Activated CD4-positive, CD25-positive, alpha-beta regulatory T cell treated with anti-CD3 and anti-CD28 coated beads, Interleukin-2, amount 50 U/mL, for 16 hours (primary cell): ENCODE measurements around the gene ATP11A.

Source experiments
- DNase-seq: peaks from one replicate; pipeline ENCODE4 v3.0.0-alpha.2; 2020; ENCODE audit warnings: low read depth, low spot score

The ATP11A gene

GRCh38 chr13:112689303-112690245, at the start of gene ATP11A:
TSS of gene ATP11A (plus strand) at chr13:112690038. CDS start at chr13:112690417, 379 bp downstream.
- DNase-seq = peak; percentile 65

- DNase-seq = no peak
Measured at GRCh38 chr13:112641456-112642089, 48.3 kb upstream of the ATP11A start.

GRCh38 chr13:112642090-112642460, 47.8 kb upstream of the ATP11A start:
- no peak for DNase-seq

- DNase-seq = no peak
Measured at GRCh38 chr13:112643759-112644459, 45.9 kb upstream of the ATP11A start.

GRCh38 chr13:112645327-112645914, 44.4 kb upstream of the ATP11A start:
- no peak for DNase-seq

- DNase-seq = no peak
Measured at GRCh38 chr13:112647256-112647655, 42.6 kb upstream of the ATP11A start.

- no peak for DNase-seq
Measured at GRCh38 chr13:112648101-112648500, 41.7 kb upstream of the ATP11A start.

GRCh38 chr13:112648966-112649690, 40.7 kb upstream of the ATP11A start:
- no peak for DNase-seq

- DNase-seq = no peak
Measured at GRCh38 chr13:112651311-112651710, 38.5 kb upstream of the ATP11A start.

- DNase-seq = no peak
Measured at GRCh38 chr13:112651750-112652511, 37.9 kb upstream of the ATP11A start.

- no peak for DNase-seq
Measured at GRCh38 chr13:112652512-112653070, 37.2 kb upstream of the ATP11A start.

GRCh38 chr13:112653071-112653470, 36.8 kb upstream of the ATP11A start:
- DNase-seq = no peak

GRCh38 chr13:112655913-112656312, 33.9 kb upstream of the ATP11A start:
- no peak for DNase-seq

- no peak for DNase-seq
Measured at GRCh38 chr13:112657850-112658445, 31.9 kb upstream of the ATP11A start.

GRCh38 chr13:112658808-112659207, 31.0 kb upstream of the ATP11A start:
- DNase-seq = no peak

- DNase-seq = no peak
Measured at GRCh38 chr13:112661291-112661690, 28.5 kb upstream of the ATP11A start.

GRCh38 chr13:112664501-112665203, 25.2 kb upstream of the ATP11A start:
- DNase-seq = no peak

GRCh38 chr13:112668924-112669323, 20.9 kb upstream of the ATP11A start:
- DNase-seq = no peak

GRCh38 chr13:112669881-112670499, 19.8 kb upstream of the ATP11A start:
- no peak for DNase-seq
